ENCODE measurements around the gene ZNF675. TPM values are rescaled to one million over a fixed set of nuclear protein-coding genes. Genes with fewer than 3 reads are reported as not detected.
"Not testable (repeated sequence)": the region's sequence is repeated elsewhere in the genome, so short reads cannot be mapped to it uniquely, and the experiment has no call there.

ZNF675 gene
- polyA plus RNA-seq (36.3 and 50.9 TPM in 2 replicates), polyA minus RNA-seq (74.5 and 83.3 TPM in 2 replicates)

DNA sequence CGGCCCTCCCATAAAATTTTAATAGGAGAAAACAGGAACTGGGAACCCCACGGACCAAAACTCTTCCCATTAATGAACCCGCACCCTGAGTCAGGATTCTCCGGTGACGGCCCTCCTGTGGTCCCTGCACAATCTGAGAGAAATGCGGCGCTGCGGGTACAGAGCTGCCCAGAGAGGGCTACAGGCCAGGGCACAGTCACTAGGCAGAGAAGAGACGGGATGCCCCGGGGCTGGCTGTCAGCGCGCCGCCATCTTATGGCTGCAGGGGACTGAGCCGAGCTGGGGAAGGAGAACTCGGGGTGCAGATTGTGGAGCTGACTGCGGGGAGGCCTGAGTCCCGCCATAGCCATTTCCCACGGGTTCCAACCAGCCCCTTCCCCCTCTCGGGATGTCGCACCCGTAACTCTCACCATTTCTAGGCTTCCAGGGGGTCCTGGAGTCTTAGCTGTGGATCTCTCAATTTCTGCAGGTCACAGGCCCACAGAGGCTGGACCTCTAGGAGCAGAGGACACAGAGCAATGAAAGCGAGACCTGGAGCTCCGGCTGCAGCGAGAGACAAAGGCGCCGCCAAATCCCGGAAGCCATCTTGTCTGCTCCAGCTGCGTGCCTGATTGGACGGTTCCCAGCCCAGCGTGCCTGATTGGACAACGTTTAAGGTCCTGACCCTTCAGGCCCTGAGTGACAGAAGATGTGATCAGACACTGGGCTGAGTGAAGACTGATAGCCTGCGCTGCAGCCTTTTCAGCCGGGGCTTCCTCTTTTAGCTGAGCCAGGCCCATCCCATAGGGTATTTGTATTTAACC, at the start of gene ZNF675:
Gene ZNF675, minus strand, starts transcription at position 592 of the 803 bp plus-strand sequence. Its CDS starts 179 bp downstream, at position 413.
- peak within 1 kb of the TSS; percentile 85 for H2AFZ ChIP-seq (ENCODE audit: low read depth, low read length)
- H3K9me3 ChIP-seq (ENCODE audit: low read length), result no peaks in the 10 kb centered on the region
- H3K4me3 ChIP-seq (ENCODE audit: low read length), result peak within 1 kb of the TSS; percentile 93
- no peaks in the 10 kb centered on the region for H4K20me1 ChIP-seq (ENCODE audit: insufficient read depth)
- no peaks in the 10 kb centered on the region for H3K36me3 ChIP-seq (ENCODE audit: insufficient read depth, low read length)
- TF ChIP-seq EP300 (conservative IDR thresholded peaks at IDR 0.05; ENCODE audit: poor library complexity, severe bottlenecking), result peak; percentile 38
- TF ChIP-seq, protein P1, sequence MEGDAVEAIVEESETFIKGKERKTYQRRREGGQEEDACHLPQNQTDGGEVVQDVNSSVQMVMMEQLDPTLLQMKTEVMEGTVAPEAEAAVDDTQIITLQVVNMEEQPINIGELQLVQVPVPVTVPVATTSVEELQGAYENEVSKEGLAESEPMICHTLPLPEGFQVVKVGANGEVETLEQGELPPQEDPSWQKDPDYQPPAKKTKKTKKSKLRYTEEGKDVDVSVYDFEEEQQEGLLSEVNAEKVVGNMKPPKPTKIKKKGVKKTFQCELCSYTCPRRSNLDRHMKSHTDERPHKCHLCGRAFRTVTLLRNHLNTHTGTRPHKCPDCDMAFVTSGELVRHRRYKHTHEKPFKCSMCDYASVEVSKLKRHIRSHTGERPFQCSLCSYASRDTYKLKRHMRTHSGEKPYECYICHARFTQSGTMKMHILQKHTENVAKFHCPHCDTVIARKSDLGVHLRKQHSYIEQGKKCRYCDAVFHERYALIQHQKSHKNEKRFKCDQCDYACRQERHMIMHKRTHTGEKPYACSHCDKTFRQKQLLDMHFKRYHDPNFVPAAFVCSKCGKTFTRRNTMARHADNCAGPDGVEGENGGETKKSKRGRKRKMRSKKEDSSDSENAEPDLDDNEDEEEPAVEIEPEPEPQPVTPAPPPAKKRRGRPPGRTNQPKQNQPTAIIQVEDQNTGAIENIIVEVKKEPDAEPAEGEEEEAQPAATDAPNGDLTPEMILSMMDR (IDR thresholded peaks at IDR 0.05; ENCODE audit: poor library complexity, severe bottlenecking), result peak; percentile 38
- peak; percentile 81 for TF ChIP-seq MXI1 (conservative IDR thresholded peaks at IDR 0.05; ENCODE audit: poor library complexity, severe bottlenecking)
- no peak for TF ChIP-seq RAD21 (conservative IDR thresholded peaks at IDR 0.05)
- TF ChIP-seq, protein P2, sequence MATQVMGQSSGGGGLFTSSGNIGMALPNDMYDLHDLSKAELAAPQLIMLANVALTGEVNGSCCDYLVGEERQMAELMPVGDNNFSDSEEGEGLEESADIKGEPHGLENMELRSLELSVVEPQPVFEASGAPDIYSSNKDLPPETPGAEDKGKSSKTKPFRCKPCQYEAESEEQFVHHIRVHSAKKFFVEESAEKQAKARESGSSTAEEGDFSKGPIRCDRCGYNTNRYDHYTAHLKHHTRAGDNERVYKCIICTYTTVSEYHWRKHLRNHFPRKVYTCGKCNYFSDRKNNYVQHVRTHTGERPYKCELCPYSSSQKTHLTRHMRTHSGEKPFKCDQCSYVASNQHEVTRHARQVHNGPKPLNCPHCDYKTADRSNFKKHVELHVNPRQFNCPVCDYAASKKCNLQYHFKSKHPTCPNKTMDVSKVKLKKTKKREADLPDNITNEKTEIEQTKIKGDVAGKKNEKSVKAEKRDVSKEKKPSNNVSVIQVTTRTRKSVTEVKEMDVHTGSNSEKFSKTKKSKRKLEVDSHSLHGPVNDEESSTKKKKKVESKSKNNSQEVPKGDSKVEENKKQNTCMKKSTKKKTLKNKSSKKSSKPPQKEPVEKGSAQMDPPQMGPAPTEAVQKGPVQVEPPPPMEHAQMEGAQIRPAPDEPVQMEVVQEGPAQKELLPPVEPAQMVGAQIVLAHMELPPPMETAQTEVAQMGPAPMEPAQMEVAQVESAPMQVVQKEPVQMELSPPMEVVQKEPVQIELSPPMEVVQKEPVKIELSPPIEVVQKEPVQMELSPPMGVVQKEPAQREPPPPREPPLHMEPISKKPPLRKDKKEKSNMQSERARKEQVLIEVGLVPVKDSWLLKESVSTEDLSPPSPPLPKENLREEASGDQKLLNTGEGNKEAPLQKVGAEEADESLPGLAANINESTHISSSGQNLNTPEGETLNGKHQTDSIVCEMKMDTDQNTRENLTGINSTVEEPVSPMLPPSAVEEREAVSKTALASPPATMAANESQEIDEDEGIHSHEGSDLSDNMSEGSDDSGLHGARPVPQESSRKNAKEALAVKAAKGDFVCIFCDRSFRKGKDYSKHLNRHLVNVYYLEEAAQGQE (IDR thresholded peaks at IDR 0.05; ENCODE audit: borderline replicate concordance), result peak; percentile 98
- TF ChIP-seq SMC3 (conservative IDR thresholded peaks at IDR 0.05; ENCODE audit: poor library complexity), result peak; percentile 35
- TF ChIP-seq TAF1 (IDR thresholded peaks at IDR 0.05; ENCODE audit: low read depth), result peak; percentile 96
- TF ChIP-seq POLR2AphosphoS5 (IDR thresholded peaks at IDR 0.05), result peak; percentile 92
- no peak for TF ChIP-seq EZH2 (IDR thresholded peaks at IDR 0.05; ENCODE audit: borderline replicate concordance, insufficient read depth, low read length, poor library complexity, severe bottlenecking)
- H3F3A ChIP-seq (ENCODE audit: insufficient read depth, low read length, poor library complexity, severe bottlenecking), result no peaks in the 10 kb centered on the region
- peak within 1 kb of the TSS; percentile 98 for H3K27ac ChIP-seq (ENCODE audit: low read length)
- H3K9ac ChIP-seq (ENCODE audit: low read length), result peak within 1 kb of the TSS; percentile 96
- peaks cover 41% of the 10 kb centered on the region for H3K79me2 ChIP-seq (replicated peaks; ENCODE audit: insufficient read depth, low read length)
- H3K27me3 ChIP-seq (ENCODE audit: insufficient read depth, low read depth, low read length), result no peaks in the 10 kb centered on the region
- H3K4me2 ChIP-seq (ENCODE audit: low read length), result peak within 1 kb of the TSS; percentile 78
- no peaks in the 10 kb centered on the region for H3K9me2 ChIP-seq (ENCODE audit: insufficient read depth, low read length)

DNA sequence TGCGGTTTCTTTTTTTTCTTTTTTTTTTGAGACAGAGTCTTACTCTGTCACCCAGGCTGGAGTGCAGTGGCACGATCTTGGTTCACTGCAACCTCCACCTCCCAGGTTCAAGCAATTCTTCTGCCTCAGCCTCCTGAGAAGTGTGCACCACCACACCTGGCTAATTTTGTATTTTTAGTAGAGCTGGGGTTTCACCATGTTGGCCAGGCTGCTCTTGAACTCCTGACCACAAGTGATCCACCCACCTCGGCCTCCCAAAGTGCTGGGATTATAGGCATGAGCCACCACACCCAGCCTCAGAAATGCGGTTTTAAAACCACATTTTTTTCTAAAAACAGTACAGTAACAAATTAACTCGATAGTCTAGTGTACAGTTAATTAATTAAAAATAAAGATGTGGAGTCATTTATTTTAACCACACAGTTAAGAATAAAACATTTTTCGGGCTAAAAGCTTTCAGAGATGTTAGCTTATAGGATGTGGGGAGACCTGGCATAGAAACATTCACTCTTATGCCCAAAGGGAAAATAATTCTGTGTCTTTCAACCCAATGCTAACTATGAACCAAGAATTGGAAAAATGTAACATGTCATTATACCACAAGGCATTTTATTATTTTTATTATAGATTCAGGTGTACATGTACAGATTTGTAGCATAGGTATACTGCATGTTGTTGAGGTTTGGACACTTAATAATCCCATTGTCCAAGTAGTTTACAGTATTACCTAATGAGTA, 43.9 kb upstream of the ZNF675 start:
- H3K36me3 ChIP-seq (ENCODE audit: insufficient read depth, low read length); H3K79me2 ChIP-seq (replicated peaks; ENCODE audit: insufficient read depth, low read length); H4K20me1 ChIP-seq (ENCODE audit: insufficient read depth); H3K27ac ChIP-seq (ENCODE audit: low read length); H3K27me3 ChIP-seq (ENCODE audit: insufficient read depth, low read depth, low read length); H2AFZ ChIP-seq (ENCODE audit: low read depth, low read length); H3K4me2 ChIP-seq (ENCODE audit: low read length); H3K9me3 ChIP-seq (ENCODE audit: low read length); H3K9me2 ChIP-seq (ENCODE audit: insufficient read depth, low read length); H3F3A ChIP-seq (ENCODE audit: insufficient read depth, low read length, poor library complexity, severe bottlenecking); H3K9ac ChIP-seq (ENCODE audit: low read length); H3K4me3 ChIP-seq (ENCODE audit: low read length): not testable (repeated sequence)

DNA sequence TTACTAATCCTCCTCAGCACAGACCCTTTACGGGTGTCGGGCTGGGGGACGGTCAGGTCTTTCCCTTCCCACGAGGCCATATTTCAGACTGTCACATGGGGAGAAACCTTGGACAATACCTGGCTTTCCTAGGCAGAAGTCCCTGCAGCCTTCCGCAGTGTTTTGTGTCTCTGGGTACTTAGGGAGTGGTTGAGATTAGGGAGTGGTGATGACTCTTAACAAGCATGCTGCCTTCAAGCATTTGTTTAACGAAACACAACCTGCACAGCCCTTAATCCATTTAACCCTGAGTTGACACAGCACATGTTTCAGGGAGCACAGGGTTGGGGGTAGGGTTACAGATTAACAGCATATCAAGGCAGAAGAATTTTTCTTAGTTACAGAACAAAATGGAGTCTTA, 37.1 kb upstream of the ZNF675 start:
- not testable (repeated sequence) for H3K36me3 ChIP-seq (ENCODE audit: insufficient read depth, low read length); H3K9ac ChIP-seq (ENCODE audit: low read length); H3K27ac ChIP-seq (ENCODE audit: low read length); H3K4me2 ChIP-seq (ENCODE audit: low read length); H2AFZ ChIP-seq (ENCODE audit: low read depth, low read length); H3F3A ChIP-seq (ENCODE audit: insufficient read depth, low read length, poor library complexity, severe bottlenecking); H4K20me1 ChIP-seq (ENCODE audit: insufficient read depth); H3K4me3 ChIP-seq (ENCODE audit: low read length); H3K9me3 ChIP-seq (ENCODE audit: low read length); H3K27me3 ChIP-seq (ENCODE audit: insufficient read depth, low read depth, low read length); H3K9me2 ChIP-seq (ENCODE audit: insufficient read depth, low read length); H3K79me2 ChIP-seq (replicated peaks; ENCODE audit: insufficient read depth, low read length)
